HCT116 (cell line): Measurements from ENCODE around the gene CAPS.

Experiments used
- EZH2 ChIP-seq: fragments of 200-600 bp; sonication (generic); IDR thresholded peaks from 2 replicates; pipeline ENCODE4 v1.6.1; 2017; ENCODE audit warnings: antibody characterized with exemption, mixed run types
- POLR2A ChIP-seq: IDR thresholded peaks from 2 replicates; pipeline ENCODE4 v1.7.0; 2011; ENCODE audit warnings: borderline replicate concordance; ENCODE audit not compliant: insufficient read depth, insufficient read length; ENCODE audit errors: extremely low read depth
- YY1 ChIP-seq: IDR thresholded peaks from 2 replicates; pipeline ENCODE4 v1.6.1; 2011; ENCODE audit warnings: low read length, low read depth, moderate library complexity, mild to moderate bottlenecking; ENCODE audit not compliant: insufficient replicate concordance; ENCODE audit errors: extremely low read depth
- TF ChIP-seq, protein P1 (sequence below), 3 experiments: fragments of 200-600 bp in 1 of 3; sonication (generic) in 1 of 3; IDR thresholded peaks in 2 of 3; conservative IDR thresholded peaks in 1 of 3; 2 replicates each; pipeline ENCODE4 v1.5.1; 2012 to 2017; ENCODE audit warnings: low read depth in 2 of 3, low read length in 2 of 3, antibody characterized with exemption in 1 of 3, borderline replicate concordance in 1 of 3, control low read depth in 1 of 3, mild to moderate bottlenecking in 1 of 3, mixed read lengths in 1 of 3, mixed run types in 1 of 3, moderate library complexity in 1 of 3; ENCODE audit not compliant: insufficient read depth in 1 of 3

DNA sequence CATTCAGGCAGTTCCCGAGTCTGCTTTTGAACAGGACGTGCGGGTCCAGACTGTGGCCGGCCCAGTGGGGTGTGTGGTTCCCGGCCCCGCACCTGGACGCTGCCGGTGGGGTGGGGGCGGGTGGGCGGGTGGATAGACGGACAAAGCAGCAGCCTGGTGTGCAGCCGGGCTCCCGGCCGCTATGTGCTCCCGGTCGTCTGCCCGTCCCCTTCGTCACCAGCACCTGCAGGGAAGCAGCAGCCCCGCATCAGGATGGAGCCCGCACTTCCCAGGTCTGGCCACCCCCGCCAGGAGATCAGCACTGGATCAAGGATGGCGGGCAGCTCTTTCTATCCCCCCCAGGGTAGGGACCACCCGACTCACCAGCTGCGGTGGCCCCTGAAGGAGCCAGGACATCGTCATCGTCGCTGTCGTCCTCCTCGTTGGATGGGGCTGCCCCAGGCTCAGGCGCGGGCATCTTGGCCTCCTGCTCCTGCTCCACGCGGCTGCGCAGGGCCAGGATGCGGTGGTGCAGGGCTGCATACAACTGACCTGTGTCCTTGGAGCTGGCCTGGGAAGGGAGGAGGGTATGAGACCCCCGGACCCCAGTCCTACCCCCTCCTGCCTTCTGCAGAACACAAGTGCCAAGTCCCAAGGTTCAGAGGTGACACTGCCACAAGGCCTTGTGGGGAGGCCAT, 3.5 kb downstream of the CAPS start:
- TF ChIP-seq POLR2A: no peak
- TF ChIP-seq, protein P1, sequence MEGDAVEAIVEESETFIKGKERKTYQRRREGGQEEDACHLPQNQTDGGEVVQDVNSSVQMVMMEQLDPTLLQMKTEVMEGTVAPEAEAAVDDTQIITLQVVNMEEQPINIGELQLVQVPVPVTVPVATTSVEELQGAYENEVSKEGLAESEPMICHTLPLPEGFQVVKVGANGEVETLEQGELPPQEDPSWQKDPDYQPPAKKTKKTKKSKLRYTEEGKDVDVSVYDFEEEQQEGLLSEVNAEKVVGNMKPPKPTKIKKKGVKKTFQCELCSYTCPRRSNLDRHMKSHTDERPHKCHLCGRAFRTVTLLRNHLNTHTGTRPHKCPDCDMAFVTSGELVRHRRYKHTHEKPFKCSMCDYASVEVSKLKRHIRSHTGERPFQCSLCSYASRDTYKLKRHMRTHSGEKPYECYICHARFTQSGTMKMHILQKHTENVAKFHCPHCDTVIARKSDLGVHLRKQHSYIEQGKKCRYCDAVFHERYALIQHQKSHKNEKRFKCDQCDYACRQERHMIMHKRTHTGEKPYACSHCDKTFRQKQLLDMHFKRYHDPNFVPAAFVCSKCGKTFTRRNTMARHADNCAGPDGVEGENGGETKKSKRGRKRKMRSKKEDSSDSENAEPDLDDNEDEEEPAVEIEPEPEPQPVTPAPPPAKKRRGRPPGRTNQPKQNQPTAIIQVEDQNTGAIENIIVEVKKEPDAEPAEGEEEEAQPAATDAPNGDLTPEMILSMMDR (IDR thresholded peaks at IDR 0.05 in 2 of 3, conservative IDR thresholded peaks at IDR 0.05 in 1 of 3; ENCODE audit: borderline replicate concordance in 1 of 3, insufficient read depth in 1 of 3, low read depth in 2 of 3, low read length in 2 of 3): no peak
- no peak for TF ChIP-seq YY1
- TF ChIP-seq EZH2: no peak
